ENCODE data around the gene GNA14. TPM values are rescaled to one million over a fixed set of nuclear protein-coding genes. Genes with fewer than 3 reads are reported as not detected.

Gene GNA14
- total RNA-seq, 2 experiments from 2014 or later = not detected

GRCh38 chr9:77595426-77596095, 52.6 kb downstream of the GNA14 start:
- no peak for TF ChIP-seq CTCF (conservative IDR thresholded peaks at IDR 0.05; ENCODE audit: low read length)
- TF ChIP-seq EZH2phosphoT487 (IDR thresholded peaks at IDR 0.05; ENCODE audit: borderline replicate concordance, low read depth, low read length) = no peak
- Histone ChIP-seq H3K9me3 (ENCODE audit: low read length) (no peaks in the 10 kb centered on the region), H3K4me1 (ENCODE audit: insufficient read depth, low read length, poor library complexity, severe bottlenecking) (no peaks in the 10 kb centered on the region), H3K79me2 (ENCODE audit: insufficient read depth, low read depth, low read length) (no peaks in the 10 kb centered on the region), H3K9me2 (ENCODE audit: insufficient read depth, low read length) (no peaks in the 10 kb centered on the region), H3K4me3 (ENCODE audit: low read depth, low read length, poor library complexity, severe bottlenecking) (no peak overlapping the region), H4K20me1 (ENCODE audit: insufficient read depth, low read length) (no peaks in the 10 kb centered on the region), H2AFZ (ENCODE audit: low read length) (no peak overlapping the region), H3K4me2 (ENCODE audit: low read length) (no peak overlapping the region), H3K36me3 (ENCODE audit: insufficient read depth, low read length) (no peaks in the 10 kb centered on the region), H3K27ac (ENCODE audit: low read depth, low read length, poor library complexity, severe bottlenecking) (no peak overlapping the region)
- POLR2A ChIA-PET = no interaction called here
- DNase-seq (ENCODE audit: low spot score) = no peak
- CTCF ChIA-PET (ENCODE audit: unreplicated experiment) = no interaction called here
- BruUV-seq (replicated peaks) = no TSS peak
- intact Hi-C loops (cut with micrococcal nuclease; ENCODE audit: unreplicated experiment) = no loop called here

- no peak for DNase-seq (ENCODE audit: low spot score)
- Histone ChIP-seq H3K4me1 (ENCODE audit: insufficient read depth, low read length, poor library complexity, severe bottlenecking) (no peaks in the 10 kb centered on the region), H3K36me3 (ENCODE audit: insufficient read depth, low read length) (no peaks in the 10 kb centered on the region), H3K27ac (ENCODE audit: low read depth, low read length, poor library complexity, severe bottlenecking) (no peak overlapping the region), H3K79me2 (ENCODE audit: insufficient read depth, low read depth, low read length) (no peaks in the 10 kb centered on the region), H3K9me2 (ENCODE audit: insufficient read depth, low read length) (no peaks in the 10 kb centered on the region), H3K4me2 (ENCODE audit: low read length) (no peak overlapping the region), H3K4me3 (ENCODE audit: low read depth, low read length, poor library complexity, severe bottlenecking) (no peak overlapping the region), H4K20me1 (ENCODE audit: insufficient read depth, low read length) (no peaks in the 10 kb centered on the region), H3K9me3 (ENCODE audit: low read length) (no peaks in the 10 kb centered on the region), H2AFZ (ENCODE audit: low read length) (no peak overlapping the region)
- TF ChIP-seq EZH2phosphoT487 (IDR thresholded peaks at IDR 0.05; ENCODE audit: borderline replicate concordance, low read depth, low read length) (no peak), CTCF (conservative IDR thresholded peaks at IDR 0.05; ENCODE audit: low read length) (no peak)
- BruUV-seq (replicated peaks) = no TSS peak
- intact Hi-C loops (cut with micrococcal nuclease; ENCODE audit: unreplicated experiment) = no loop called here
- POLR2A ChIA-PET = interaction anchor here (0.6 kb wide), 1 partner anchor 49 kb away, joined by 4 read pairs; no protein-coding TSS in a partner anchor
- CTCF ChIA-PET (ENCODE audit: unreplicated experiment) = no interaction called here
Observed at GRCh38 chr9:77594963-77595362, 53.2 kb downstream of the GNA14 start.

GRCh38 chr9:77593528-77593927, 54.6 kb downstream of the GNA14 start:
- Histone ChIP-seq H3K79me2 (ENCODE audit: insufficient read depth, low read depth, low read length) (no peaks in the 10 kb centered on the region), H3K4me1 (ENCODE audit: insufficient read depth, low read length, poor library complexity, severe bottlenecking) (no peaks in the 10 kb centered on the region), H3K36me3 (ENCODE audit: insufficient read depth, low read length) (no peaks in the 10 kb centered on the region), H3K27ac (ENCODE audit: low read depth, low read length, poor library complexity, severe bottlenecking) (no peak overlapping the region), H3K9me2 (ENCODE audit: insufficient read depth, low read length) (no peaks in the 10 kb centered on the region), H2AFZ (ENCODE audit: low read length) (no peak overlapping the region), H3K4me2 (ENCODE audit: low read length) (no peak overlapping the region), H3K9me3 (ENCODE audit: low read length) (no peaks in the 10 kb centered on the region), H4K20me1 (ENCODE audit: insufficient read depth, low read length) (no peaks in the 10 kb centered on the region), H3K4me3 (ENCODE audit: low read depth, low read length, poor library complexity, severe bottlenecking) (no peak overlapping the region)
- ChIA-PET CTCF (ENCODE audit: unreplicated experiment) (no interaction called here), POLR2A (no interaction called here)
- intact Hi-C loops (cut with micrococcal nuclease; ENCODE audit: unreplicated experiment) = no loop called here
- no peak for DNase-seq (ENCODE audit: low spot score)
- no TSS peak for BruUV-seq (replicated peaks)
- TF ChIP-seq EZH2phosphoT487 (IDR thresholded peaks at IDR 0.05; ENCODE audit: borderline replicate concordance, low read depth, low read length) (no peak), CTCF (conservative IDR thresholded peaks at IDR 0.05; ENCODE audit: low read length) (no peak)

All from OCI-LY7 (cell line).